HepG2 (cell line): ENCODE measurements around the gene LEP.

Experiments used
- CBX5 ChIP-seq: sonication (generic); formaldehyde crosslinking; IDR thresholded peaks from 2 replicates; pipeline ENCODE4 v1.4.0; 2020; ENCODE audit warnings: missing genetic modification reagents, borderline replicate concordance
- CTCF ChIP-seq: sonication (generic); formaldehyde crosslinking; IDR thresholded peaks from 2 replicates; pipeline ENCODE4 v1.5.0; 2020; ENCODE audit warnings: mild to moderate bottlenecking, missing genetic modification reagents, moderate library complexity
- EP300 ChIP-seq, 3 experiments: sonication (generic) in 1 of 3; formaldehyde crosslinking in 1 of 3; IDR thresholded peaks; 2 replicates each; pipeline versions ENCODE4 v1.5.1 to v1.6.1; 2011 to 2020; ENCODE audit warnings: low read depth in 2 of 3, low read length in 2 of 3, borderline replicate concordance in 1 of 3, improper control_type of control experiment in 1 of 3, mild to moderate bottlenecking in 1 of 3, missing genetic modification reagents in 1 of 3, moderate library complexity in 1 of 3
- ESRRA ChIP-seq: sonication (generic); formaldehyde crosslinking; IDR thresholded peaks from 2 replicates; pipeline ENCODE4 v1.5.1; 2020; ENCODE audit warnings: mild to moderate bottlenecking, low read depth, missing genetic modification reagents
- EZH2 ChIP-seq: conservative IDR thresholded peaks from 2 replicates; pipeline ENCODE4 v1.6.1; 2012; ENCODE audit warnings: mild to moderate bottlenecking, low read depth, low read length, moderate library complexity
- HDAC2 ChIP-seq: sonication (generic); formaldehyde crosslinking; IDR thresholded peaks from 2 replicates; pipeline ENCODE4 v1.4.0; 2020; ENCODE audit warnings: missing genetic modification reagents
- HOXD1 ChIP-seq: sonication (generic); formaldehyde crosslinking; IDR thresholded peaks from 2 replicates; pipeline ENCODE4 v1.5.0; 2020; ENCODE audit warnings: missing genetic modification reagents
- PHF21A ChIP-seq: sonication (generic); formaldehyde crosslinking; IDR thresholded peaks from 2 replicates; pipeline ENCODE4 v1.5.0; 2020; ENCODE audit warnings: mild to moderate bottlenecking, missing genetic modification reagents
- ZNF639 ChIP-seq: conservative IDR thresholded peaks from 2 replicates; pipeline ENCODE4 v1.6.1; 2018; ENCODE audit warnings: missing genetic modification reagents

- no peak for TF ChIP-seq EZH2
- TF ChIP-seq ESRRA (CRISPR knock-in tag) = no peak
- TF ChIP-seq EP300 (IDR thresholded peaks at IDR 0.05; ENCODE audit: low read depth in 2 of 2, low read length in 2 of 2) = no peak
- no peak for TF ChIP-seq EP300 (CRISPR knock-in tag; IDR thresholded peaks at IDR 0.05; ENCODE audit: borderline replicate concordance)
- no peak for TF ChIP-seq PHF21A (CRISPR knock-in tag)
- no peak for TF ChIP-seq ZNF639 (CRISPR knock-in tag)
- TF ChIP-seq HOXD1 (CRISPR knock-in tag) = no peak
- no peak for TF ChIP-seq CTCF (CRISPR knock-in tag)
- TF ChIP-seq HDAC2 (CRISPR knock-in tag) = no peak
- TF ChIP-seq CBX5 = no peak
These were observed 37.3 kb downstream of the LEP start for GRCh38 chr7:128278366-128278765.
